A549 treated with DMSO at 1 μM for 4 hours (cell line): ENCODE results near the gene RIPK1. TPM values are rescaled to one million over a fixed set of nuclear protein-coding genes. Genes with fewer than 3 reads are reported as not detected.

Experiments used
- total RNA-seq: library from RNA; stranded (reverse); fragments of 200-300 nt; extraction: Qiagen RNA extraction; gene quantifications from 5 replicates; pipeline ENCODE4 v1.2.3, GENCODE V29; 2022; ENCODE audit warnings: low read depth

The RIPK1 gene
- total RNA-seq = 12.7 to 14.6 TPM (median 13.0 TPM) in 5 replicates

DNA sequence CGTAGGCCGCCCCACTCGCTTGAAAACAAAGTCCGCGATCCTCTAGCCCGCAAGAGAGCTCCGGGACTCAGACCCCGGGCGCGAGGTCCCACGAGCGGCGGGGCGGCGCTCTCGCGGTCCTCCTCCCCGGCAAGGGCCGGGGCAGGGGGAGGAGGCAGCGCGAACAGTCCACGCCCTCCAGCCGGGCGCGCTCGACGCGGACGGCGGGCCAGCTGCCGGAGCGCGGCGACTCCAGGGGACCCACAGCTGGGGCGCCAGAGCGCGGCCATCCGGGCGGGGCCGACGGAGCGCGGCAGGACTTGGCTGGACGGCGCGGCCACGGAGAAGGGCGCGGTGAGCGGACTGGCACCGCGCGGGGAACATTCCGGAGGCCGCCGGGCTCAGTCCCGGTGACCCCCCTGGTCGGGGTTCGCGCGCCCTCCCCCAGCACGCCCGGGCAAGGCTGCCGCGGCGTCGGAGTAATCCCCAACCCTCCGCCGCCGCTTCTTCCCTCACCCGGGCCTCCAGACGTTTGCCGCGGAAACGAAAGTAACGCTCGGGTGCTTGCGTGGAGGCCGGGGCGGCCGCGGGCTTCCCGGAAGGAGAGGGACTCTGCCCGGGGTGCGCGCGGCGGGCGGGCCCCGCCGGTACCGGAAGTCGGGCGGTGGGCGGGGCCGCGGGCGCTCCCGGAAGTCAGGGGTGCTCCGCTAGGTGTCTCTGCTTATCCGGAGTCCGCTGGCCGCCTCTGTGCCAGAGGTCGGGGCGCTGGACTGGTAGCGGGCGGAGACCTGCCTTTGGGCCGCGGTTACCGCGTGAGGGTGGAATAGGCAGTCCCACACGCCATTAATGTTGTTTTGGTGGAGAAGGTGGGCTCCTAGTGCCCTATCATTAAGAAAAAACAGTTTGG is at the start of gene RIPK1:
Gene RIPK1, plus strand, starts transcription at position 166 of the 886 bp plus-strand sequence. CDS start 8,330 bp downstream, outside the sequence.

DNA sequence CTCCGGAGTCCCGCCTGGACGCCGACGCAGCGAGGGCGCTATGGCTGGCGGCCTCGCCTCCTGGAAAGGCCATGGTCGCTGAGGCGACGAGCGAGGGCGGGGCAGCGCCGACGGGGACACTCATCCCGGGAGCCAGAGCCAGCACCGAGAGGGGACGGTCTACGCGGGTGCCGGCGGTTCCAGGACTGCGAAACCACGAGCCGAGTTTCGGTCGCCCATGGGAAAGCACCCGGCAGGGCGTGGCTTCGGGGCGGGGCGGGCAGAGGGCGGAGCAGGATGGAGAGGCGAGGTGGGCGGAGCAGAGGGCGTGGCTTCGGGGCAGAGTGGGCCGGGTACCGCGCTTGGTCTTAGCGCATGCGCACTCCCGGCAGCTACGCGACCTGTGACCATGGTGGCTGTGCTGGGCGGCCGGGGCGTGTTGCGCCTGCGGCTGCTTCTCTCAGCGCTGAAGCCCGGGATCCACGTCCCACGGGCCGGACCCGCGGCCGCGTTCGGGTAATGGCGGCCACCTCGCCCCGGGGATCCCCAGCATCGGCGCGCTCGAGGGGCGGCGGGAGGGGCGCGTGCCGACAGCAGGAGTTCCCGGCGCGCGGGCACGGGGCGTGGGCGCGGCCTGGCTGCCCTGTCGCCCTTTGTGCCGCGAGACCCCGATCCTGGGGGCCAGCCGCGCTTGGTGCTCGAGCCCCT is 50.2 kb downstream of the RIPK1 start, which contains the start of gene BPHL:
Gene BPHL, plus strand, starts transcription at position 359 of the 687 bp plus-strand sequence. Its CDS starts 30 bp downstream, at position 389.

DNA sequence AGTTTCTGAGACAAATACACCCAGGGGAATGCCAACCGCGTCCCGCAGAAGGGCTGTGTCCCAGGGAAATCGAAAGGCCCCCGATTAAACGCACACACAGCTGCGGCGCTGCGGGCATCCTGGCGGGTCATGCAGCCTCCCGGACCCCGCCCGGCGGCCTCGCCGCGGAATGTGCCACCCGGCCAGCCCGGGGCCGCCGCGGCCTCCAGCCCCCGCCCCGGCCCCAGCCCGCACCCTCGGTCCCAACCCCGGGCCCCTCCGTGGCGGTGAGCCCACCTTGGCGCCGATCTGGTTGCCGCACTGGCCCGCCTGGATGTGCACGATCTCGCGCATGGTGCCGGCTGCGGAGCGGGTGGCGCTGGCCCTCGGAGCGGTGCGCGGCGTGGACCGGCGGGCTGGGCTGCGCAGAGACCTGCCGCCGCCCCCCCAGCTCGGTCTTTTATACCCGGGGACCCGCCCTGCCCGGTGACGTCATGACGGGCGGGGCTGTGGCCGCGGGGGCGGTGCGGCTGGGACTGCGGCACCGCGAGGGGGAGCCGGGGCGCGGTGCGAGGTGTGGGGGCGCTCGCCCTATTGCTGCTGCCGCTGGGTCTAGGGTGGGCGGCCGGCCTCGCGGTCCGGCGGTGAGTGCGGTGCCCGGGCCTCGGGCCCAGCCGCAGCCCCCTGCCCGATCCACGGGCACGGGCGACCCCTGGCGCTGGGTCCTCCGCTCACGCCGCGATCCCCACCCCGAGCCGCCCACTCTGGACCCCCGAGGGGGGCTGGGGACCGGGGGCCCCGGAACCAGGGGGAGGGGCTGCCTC is 89.0 kb downstream of the RIPK1 start, which contains the start of gene TUBB2A:
Gene TUBB2A, minus strand, starts transcription at position 414 of the 803 bp plus-strand sequence. Its CDS starts 81 bp downstream, at position 333.

Other genes with a start within 250 kb of the RIPK1 start
- 48.6 to 58.3 TPM (median 51.7 TPM) in 5 replicates for gene SERPINB1, start 226.6 kb upstream of the RIPK1 start, total RNA-seq
- gene SERPINB9, start 165.2 kb upstream of the RIPK1 start, total RNA-seq = 9.8 to 16.9 TPM (median 14.9 TPM) in 5 replicates
- gene SERPINB6, start 96.9 kb upstream of the RIPK1 start, total RNA-seq = 133 to 147 TPM (median 141 TPM) in 5 replicates
- 69.7 to 86.4 TPM (median 79.5 TPM) in 5 replicates for gene NQO2, start 68.6 kb upstream of the RIPK1 start, total RNA-seq
- gene BPHL, start 50.2 kb downstream of the RIPK1 start, total RNA-seq = 16.3 to 29.4 TPM (median 23.3 TPM) in 5 replicates
- gene TUBB2A, start 89.0 kb downstream of the RIPK1 start, total RNA-seq = 72.7 to 86.8 TPM (median 76.4 TPM) in 5 replicates
- gene TUBB2B, start 159.2 kb downstream of the RIPK1 start, total RNA-seq = 11.3 to 14.6 TPM (median 13.3 TPM) in 5 replicates
- gene PSMG4, start 190.5 kb downstream of the RIPK1 start, total RNA-seq = 19.5 to 27.4 TPM (median 27.0 TPM) in 5 replicates